Gastrocnemius medialis (tissue), 4 donors: Measurements from ENCODE around the gene CENPB. TPM values are rescaled to one million over a fixed set of nuclear protein-coding genes. Genes with fewer than 3 reads are reported as not detected.

Experiments used
- ATAC-seq, 2 donors: fragments of 150-250 bp; one replicate each; pipeline ENCODE4 v1.9.1; 2016
- DNase-seq, 2 donors: peaks; one replicate each; pipeline ENCODE4 v3.0.0-alpha.2; 2019
- H3K27ac ChIP-seq, 4 donors: fragments of 200-600 bp; sonication (generic); 1 replicate in 1 of 4; 2 replicates in 3 of 4; pipeline ENCODE4 v1.5.1; 2016 to 2018; ENCODE audit warnings: mild to moderate bottlenecking in 2 of 4, moderate library complexity in 1 of 4
- H3K27me3 ChIP-seq, 3 donors: fragments of 200-600 bp; sonication (generic) in 2 of 3; 1 replicate in 1 of 3; 2 replicates in 2 of 3; pipeline versions ENCODE4 v1.5.1 to v1.6.0; 2016 to 2019; ENCODE audit warnings: mild to moderate bottlenecking in 1 of 3, moderate library complexity in 1 of 3
- H3K36me3 ChIP-seq, 2 donors: fragments of 200-600 bp; sonication (generic) in 1 of 2; one replicate each; pipeline ENCODE4 v1.5.1; 2017 to 2018
- H3K4me1 ChIP-seq, 2 donors: fragments of 200-600 bp; sonication (generic) in 1 of 2; one replicate each; pipeline ENCODE4 v1.5.1; 2016 to 2017; ENCODE audit warnings: mild to moderate bottlenecking in 2 of 2
- H3K4me3 ChIP-seq, 4 donors: fragments of 200-600 bp; sonication (generic) in 3 of 4; 1 replicate in 1 of 4; 2 replicates in 3 of 4; pipeline ENCODE4 v1.5.1; 2016 to 2019; ENCODE audit warnings: mild to moderate bottlenecking in 2 of 4
- H3K9me3 ChIP-seq, 3 donors: fragments of 200-600 bp; sonication (generic) in 2 of 3; 1 replicate in 1 of 3; 2 replicates in 2 of 3; pipeline ENCODE4 v1.5.1; 2016 to 2019
- CTCF ChIP-seq, 5 experiments: fragments of 450-650 bp in 3 of 5; fragments of 200-600 bp in 2 of 5; sonication (generic) in 2 of 5; IDR thresholded peaks in 4 of 5; conservative IDR thresholded peaks in 1 of 5; 1 replicate in 4 of 5; 2 replicates in 1 of 5; pipeline ENCODE4 v1.5.1; 2016 to 2019; ENCODE audit warnings: antibody characterized with exemption in 5 of 5, mild to moderate bottlenecking in 3 of 5, moderate library complexity in 3 of 5
- POLR2A ChIP-seq, 2 donors: fragments of 450-650 bp; IDR thresholded peaks; one replicate each; pipeline ENCODE4 v1.6.1; 2017; ENCODE audit warnings: antibody characterized with exemption in 2 of 2, mild to moderate bottlenecking in 2 of 2, moderate library complexity in 2 of 2
- in situ Hi-C, 4 donors: fragments of 200-750 bp; cut with MboI; loops; one replicate each; pipeline versions ENCODE4 v1.15.0 to v1.8.0; 2017; ENCODE audit warnings: low sequenced_read_pairs in 4 of 4
- intact Hi-C: fragments of 100-400 bp; cut with DNase I; formaldehyde crosslinking; loops from one replicate; pipeline ENCODE4 v1.15.1; 2023; ENCODE audit warnings: low total_unique reads
- total RNA-seq, 4 donors: library from RNA; depleted of rRNA; stranded (reverse); fragments of >200 nt; gene quantifications; one replicate each; pipeline versions ENCODE4 v1.1.0 to v1.2.3, GENCODE V29; 2016

CENPB gene
- total RNA-seq, 4 donors from 2014 or later, result 67.5 to 186 (median 143) TPM

- Histone ChIP-seq H3K4me1 (peaks cover 0 to 5% of the 10 kb centered on the region in 2 donors), H3K36me3 (no peaks in the 10 kb centered on the region)
Measured at GRCh38 chr20:3800256-3800877, 13.8 kb upstream of the CENPB start.

GRCh38 chr20:3798908-3799248, 12.3 kb upstream of the CENPB start:
- peaks cover 0 to 5% of the 10 kb centered on the region in 2 donors for H3K4me1 ChIP-seq
- intact Hi-C loops (no loop called here), in situ Hi-C loops (no loop called here)
- no peaks in the 10 kb centered on the region for H3K9me3 ChIP-seq
- DNase-seq (no peak), ATAC-seq (no peak)
- no peak overlapping the region for H3K4me3 ChIP-seq
- no peaks in the 10 kb centered on the region for H3K27me3 ChIP-seq
- H3K36me3 ChIP-seq, result no peaks in the 10 kb centered on the region
- H3K27ac ChIP-seq, result peak overlapping the region in 1 of 4 donors; percentile 48
- TF ChIP-seq CTCF (IDR thresholded peaks at IDR 0.05 in 4 of 5, conservative IDR thresholded peaks at IDR 0.05 in 1 of 5) (no peak), POLR2A (IDR thresholded peaks at IDR 0.05) (no peak)

More at GRCh38 chr20:3800256-3800877, 13.8 kb upstream of the CENPB start:
- intact Hi-C loops (no loop called here), in situ Hi-C loops (no loop called here)
- H3K27ac ChIP-seq, result no peak overlapping the region
- no peak overlapping the region for H3K4me3 ChIP-seq
- no peaks in the 10 kb centered on the region for H3K9me3 ChIP-seq
- no peaks in the 10 kb centered on the region for H3K27me3 ChIP-seq
- DNase-seq (no peak), ATAC-seq (no peak)
- TF ChIP-seq POLR2A (IDR thresholded peaks at IDR 0.05) (no peak), CTCF (IDR thresholded peaks at IDR 0.05 in 4 of 5, conservative IDR thresholded peaks at IDR 0.05 in 1 of 5) (no peak)

- H3K4me1 ChIP-seq, result peaks cover 0 to 5% of the 10 kb centered on the region in 2 donors
- H3K27ac ChIP-seq, result peak overlapping the region in 1 of 4 donors; percentile 48
- no peaks in the 10 kb centered on the region for H3K27me3 ChIP-seq
- no peaks in the 10 kb centered on the region for H3K36me3 ChIP-seq
- H3K9me3 ChIP-seq, result no peaks in the 10 kb centered on the region
- in situ Hi-C loops, result no loop called here
- ATAC-seq (no peak), DNase-seq (no peak)
- intact Hi-C loops, result no loop called here
- TF ChIP-seq POLR2A (IDR thresholded peaks at IDR 0.05), result no peak
- TF ChIP-seq CTCF (IDR thresholded peaks at IDR 0.05 in 4 of 5, conservative IDR thresholded peaks at IDR 0.05 in 1 of 5), result no peak
- no peak overlapping the region for H3K4me3 ChIP-seq
Measured at GRCh38 chr20:3798373-3798768, 11.8 kb upstream of the CENPB start.

GRCh38 chr20:3797592-3798372, 11.2 kb upstream of the CENPB start:
- in situ Hi-C loops (no loop called here), intact Hi-C loops (no loop called here)
- DNase-seq (no peak), ATAC-seq (no peak)
- Histone ChIP-seq H3K27ac (peak overlapping the region in 3 of 4 donors; percentile 13 to 48 (median 24)), H3K27me3 (no peaks in the 10 kb centered on the region), H3K4me3 (peak overlapping the region in 1 of 4 donors; percentile 0), H3K36me3 (no peaks in the 10 kb centered on the region), H3K9me3 (no peaks in the 10 kb centered on the region), H3K4me1 (peaks cover 0 to 5% of the 10 kb centered on the region in 2 donors)
- TF ChIP-seq POLR2A (IDR thresholded peaks at IDR 0.05) (no peak), CTCF (IDR thresholded peaks at IDR 0.05 in 4 of 5, conservative IDR thresholded peaks at IDR 0.05 in 1 of 5) (no peak)
